ENCODE results near the gene CDK8.

Gene CDK8

GRCh38 chr13:26324867-26325266, 70.9 kb downstream of the CDK8 start:
- DNase-seq (ENCODE audit: low read depth) = no peak
- H3K4me3 ChIP-seq (ENCODE audit: low read depth, low read length) = no peak overlapping the region
- no peak for TF ChIP-seq CTCF (IDR thresholded peaks at IDR 0.05; ENCODE audit: insufficient read depth, low read depth, low read length, missing control alignments)

GRCh38 chr13:26325876-26326275, 71.9 kb downstream of the CDK8 start:
- no peak for TF ChIP-seq CTCF (IDR thresholded peaks at IDR 0.05; ENCODE audit: insufficient read depth, low read depth, low read length, missing control alignments)
- DNase-seq (ENCODE audit: low read depth) = peak; percentile 1

GRCh38 chr13:26326562-26326961, 72.6 kb downstream of the CDK8 start:
- no peak for TF ChIP-seq CTCF (IDR thresholded peaks at IDR 0.05; ENCODE audit: insufficient read depth, low read depth, low read length, missing control alignments)
- no peak for DNase-seq (ENCODE audit: low read depth)

More at GRCh38 chr13:26325876-26326275, 71.9 kb downstream of the CDK8 start:
- no peak overlapping the region for H3K4me3 ChIP-seq (ENCODE audit: low read depth, low read length)

GRCh38 chr13:26327940-26328725, 74.2 kb downstream of the CDK8 start:
- H3K4me3 ChIP-seq (ENCODE audit: low read depth, low read length) = no peak overlapping the region
- DNase-seq (ENCODE audit: low read depth) = no peak
- no peak for TF ChIP-seq CTCF (IDR thresholded peaks at IDR 0.05; ENCODE audit: insufficient read depth, low read depth, low read length, missing control alignments)

More at GRCh38 chr13:26326562-26326961, 72.6 kb downstream of the CDK8 start:
- H3K4me3 ChIP-seq (ENCODE audit: low read depth, low read length) = no peak overlapping the region

GRCh38 chr13:26335158-26335557, 81.2 kb downstream of the CDK8 start:
- H3K4me3 ChIP-seq (ENCODE audit: low read depth, low read length) = no peak overlapping the region
- no peak for TF ChIP-seq CTCF (IDR thresholded peaks at IDR 0.05; ENCODE audit: insufficient read depth, low read depth, low read length, missing control alignments)
- no peak for DNase-seq (ENCODE audit: low read depth)

- TF ChIP-seq CTCF (IDR thresholded peaks at IDR 0.05; ENCODE audit: insufficient read depth, low read depth, low read length, missing control alignments) = no peak
- H3K4me3 ChIP-seq (ENCODE audit: low read depth, low read length) = no peak overlapping the region
- no peak for DNase-seq (ENCODE audit: low read depth)
Observed at GRCh38 chr13:26340807-26341206, 86.9 kb downstream of the CDK8 start.

- no peak for TF ChIP-seq CTCF (IDR thresholded peaks at IDR 0.05; ENCODE audit: insufficient read depth, low read depth, low read length, missing control alignments)
- no peak overlapping the region for H3K4me3 ChIP-seq (ENCODE audit: low read depth, low read length)
- no peak for DNase-seq (ENCODE audit: low read depth)
Observed at GRCh38 chr13:26342898-26343297, 89.0 kb downstream of the CDK8 start.

Measured in GM12865 (cell line).